H1 (cell line): ENCODE results near the gene UBR1. TPM values are rescaled to one million over a fixed set of nuclear protein-coding genes. Genes with fewer than 3 reads are reported as not detected.

Source experiments
- JUN ChIP-seq: IDR thresholded peaks from 2 replicates; pipeline ENCODE4 v1.6.1; 2011; ENCODE audit warnings: low read depth, mild to moderate bottlenecking, improper control_type of control experiment, low read length
- PHF8 ChIP-seq: fragments of 200-600 bp; sonication (generic); conservative IDR thresholded peaks from 2 replicates; pipeline ENCODE4 v1.7.1; 2012; ENCODE audit warnings: low read depth, mild to moderate bottlenecking, inconsistent platforms, low read length, moderate library complexity
- SIN3A ChIP-seq, 2 experiments: IDR thresholded peaks in 1 of 2; conservative IDR thresholded peaks in 1 of 2; 2 replicates each; pipeline ENCODE4 v1.6.1; 2011 to 2012; ENCODE audit warnings: low read length in 2 of 2, improper control_type of control experiment in 1 of 2, low read depth in 1 of 2, mild to moderate bottlenecking in 1 of 2
- TCF12 ChIP-seq: IDR thresholded peaks from 2 replicates; pipeline ENCODE4 v1.6.1; 2011; ENCODE audit warnings: low read depth, mild to moderate bottlenecking, low read length
- ZNF274 ChIP-seq: IDR thresholded peaks from 2 replicates; pipeline ENCODE4 v1.7.0; 2012; ENCODE audit warnings: low read length, borderline replicate concordance; ENCODE audit errors: extremely low read depth
- polyA plus RNA-seq, 7 experiments: library from polyadenylated mRNA; depleted of rRNA in 3 of 7; stranded (reverse) in 5 of 7; unstranded in 2 of 7; fragments of >200 nt in 5 of 7; fragments of 200-250 nt in 2 of 7; gene quantifications; 1 replicate in 5 of 7; 2 replicates in 1 of 7; 4 replicates in 1 of 7; pipeline versions ENCODE4 v1.2.1 to v1.2.3, GENCODE V29; 2011 to 2013; ENCODE audit warnings: missing spikeins in 2 of 7, mixed read lengths in 2 of 7
- total RNA-seq: library from RNA; stranded (reverse); fragmentation: NEBNext Ultra II Directional; extraction: Animal tissue kit (Norgen Biotek cat#: 25700); gene quantifications from 2 replicates; pipeline ENCODE4 v1.2.1, GENCODE V29; 2021

Gene UBR1
- total and polyA plus RNA-seq, 2 of the 8 experiments (the other 6 are each of a cell fraction or from before 2014, with no cell fraction given) = 3.7 to 18.7 TPM

DNA sequence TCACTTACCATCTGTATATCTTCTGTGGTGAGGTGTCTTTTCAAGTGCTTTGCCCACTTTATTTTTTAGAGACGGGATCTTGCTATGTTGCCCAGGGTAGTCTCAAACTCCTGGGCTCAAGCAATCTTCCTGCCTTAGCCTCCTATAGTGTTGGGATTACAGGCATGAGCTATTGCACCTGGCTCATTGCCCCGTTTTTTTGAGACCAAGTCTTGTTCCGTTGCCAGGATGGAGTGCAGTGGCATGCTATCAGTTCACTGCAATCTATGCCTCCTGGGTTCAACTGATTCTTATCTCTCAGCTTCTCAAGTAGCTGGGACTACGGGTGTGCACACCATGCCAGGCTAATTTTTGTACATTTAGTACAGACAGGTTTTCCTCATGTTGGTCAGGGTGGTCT is 132.7 kb downstream of the UBR1 start (continued):
- TF ChIP-seq SIN3A (conservative IDR thresholded peaks at IDR 0.05 in 1 of 2, IDR thresholded peaks at IDR 0.05 in 1 of 2; ENCODE audit: low read depth in 1 of 2, low read length in 2 of 2) = no peak
- no peak for TF ChIP-seq PHF8
- TF ChIP-seq JUN = no peak
- no peak for TF ChIP-seq ZNF274
- TF ChIP-seq TCF12 = no peak
